ENCODE data around the gene ZNF667.
A peak's percentile ranks its signal among the peaks of the same experiment; 100 is the strongest.

ZNF667 gene

GRCh38 chr19:56476651-56477428 is at the start of gene ZNF667:
Gene ZNF667 (minus strand): TSS chr19:56477345. CDS start chr19:56462370, 14,975 bp downstream.
- no peak for DNase-seq (ENCODE audit: low read depth)

DNA sequence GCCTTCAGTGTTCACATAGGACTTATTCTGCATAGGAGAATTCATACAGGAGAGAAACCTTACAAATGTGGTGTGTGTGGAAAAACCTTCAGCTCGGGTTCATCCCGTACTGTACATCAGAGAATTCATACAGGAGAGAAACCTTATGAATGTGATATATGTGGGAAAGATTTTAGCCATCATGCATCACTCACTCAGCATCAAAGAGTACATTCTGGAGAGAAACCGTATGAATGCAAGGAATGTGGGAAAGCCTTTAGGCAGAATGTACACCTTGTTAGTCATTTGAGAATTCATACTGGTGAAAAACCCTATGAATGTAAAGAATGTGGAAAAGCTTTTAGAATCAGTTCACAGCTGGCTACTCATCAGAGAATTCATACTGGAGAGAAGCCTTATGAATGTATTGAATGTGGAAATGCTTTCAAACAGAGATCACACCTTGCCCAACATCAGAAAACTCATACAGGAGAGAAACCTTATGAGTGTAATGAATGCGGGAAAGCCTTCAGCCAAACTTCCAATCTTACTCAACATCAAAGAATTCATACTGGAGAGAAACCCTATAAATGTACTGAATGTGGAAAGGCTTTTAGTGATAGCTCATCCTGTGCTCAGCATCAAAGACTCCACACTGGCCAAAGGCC is 48.2 kb upstream of the ZNF667 start:
- no peak for DNase-seq (ENCODE audit: low read depth)

DNA sequence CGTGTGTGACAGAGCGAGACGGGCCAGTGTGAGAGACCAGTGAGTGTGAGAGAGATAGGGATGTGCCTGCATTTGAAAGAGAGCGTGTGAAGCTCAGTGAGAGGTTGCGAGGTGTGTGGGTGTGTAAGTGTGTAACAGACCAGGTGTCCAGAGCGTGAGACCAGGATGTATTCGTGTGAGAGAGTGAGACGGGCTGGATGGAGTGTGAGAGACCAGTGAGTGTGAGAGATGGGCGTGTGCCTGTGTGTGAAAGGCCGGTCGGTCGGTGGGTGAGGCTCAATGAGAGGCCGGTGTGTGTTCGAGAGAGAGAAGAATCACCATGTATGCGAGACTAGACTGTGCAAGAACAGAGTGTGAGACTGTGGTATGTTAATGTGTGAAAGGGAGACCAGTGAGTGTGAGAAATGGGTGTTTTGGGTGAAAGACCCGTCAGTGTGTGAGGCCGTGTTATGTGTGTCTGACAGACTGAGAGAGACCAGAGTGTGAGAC is 31.2 kb upstream of the ZNF667 start:
- no peak for DNase-seq (ENCODE audit: low read depth)

DNA sequence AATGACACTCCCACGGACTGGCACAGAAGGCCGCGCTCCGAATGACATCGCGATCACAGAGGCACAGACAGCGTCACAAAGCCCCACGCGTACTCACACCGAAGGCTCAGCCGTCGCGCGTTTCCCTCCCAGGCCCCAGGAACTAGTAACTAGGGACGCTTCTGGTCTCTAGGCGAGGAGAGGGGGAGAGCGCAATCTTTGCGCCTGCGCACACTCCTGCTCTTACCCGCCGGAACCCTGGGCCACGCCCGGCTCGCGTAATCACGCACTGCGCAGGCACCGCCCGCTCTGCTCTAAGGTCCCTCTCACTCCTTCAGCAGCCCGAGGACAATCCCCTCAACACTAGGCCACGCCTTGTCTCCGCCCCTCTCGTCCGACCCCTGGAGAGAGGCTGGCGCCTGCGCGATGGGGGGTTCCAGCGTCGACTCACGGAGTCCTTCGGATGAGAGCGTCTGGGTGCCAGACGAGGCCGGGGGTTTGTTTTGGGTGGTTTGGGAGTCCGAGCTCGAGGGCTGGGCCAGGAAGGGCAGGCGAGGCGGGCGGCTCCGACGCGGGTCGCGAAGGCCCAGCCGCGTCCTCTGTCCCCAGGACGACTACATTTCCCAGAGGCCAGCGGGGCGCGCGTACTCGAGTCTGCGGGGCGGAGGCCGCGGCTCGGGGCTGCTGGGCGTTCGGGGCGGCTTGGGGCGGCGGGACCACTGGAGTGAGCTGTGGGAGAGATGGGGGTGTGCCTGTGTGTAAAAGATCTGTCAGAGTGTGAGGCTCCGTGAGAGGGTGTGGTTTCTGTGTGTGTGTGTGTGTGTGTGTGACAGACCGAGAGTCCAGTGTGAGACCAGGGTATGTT is 30.5 kb upstream of the ZNF667 start, which contains the start of gene ZNF471:
Gene ZNF471, plus strand, starts transcription at position 410 of the 844 bp plus-strand sequence. CDS start 3,717 bp downstream, outside the sequence.
- peak; percentile 68 for DNase-seq (ENCODE audit: low read depth)

DNA sequence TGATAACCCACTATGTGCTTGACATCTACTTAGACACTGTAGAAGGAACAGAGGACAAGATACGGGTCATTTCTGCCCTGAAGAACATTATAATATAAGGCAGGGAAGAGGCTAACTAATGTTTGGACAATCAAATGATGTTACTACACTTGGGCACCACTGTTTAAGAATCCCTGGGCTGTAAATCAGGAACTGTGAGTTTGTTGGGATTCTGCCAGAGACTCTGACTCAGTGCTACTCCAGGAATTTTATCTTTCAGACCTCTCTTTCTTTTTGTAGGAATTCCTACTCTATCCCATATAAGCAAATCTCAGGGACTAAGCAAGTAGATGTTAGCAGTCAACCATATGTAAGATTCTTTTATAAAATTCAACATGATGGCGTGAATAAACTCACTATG is 27.4 kb upstream of the ZNF667 start:
- DNase-seq (ENCODE audit: low read depth): no peak

GRCh38 chr19:56491399-56491798 is 14.3 kb upstream of the ZNF667 start:
- DNase-seq (ENCODE audit: low read depth): no peak

DNA sequence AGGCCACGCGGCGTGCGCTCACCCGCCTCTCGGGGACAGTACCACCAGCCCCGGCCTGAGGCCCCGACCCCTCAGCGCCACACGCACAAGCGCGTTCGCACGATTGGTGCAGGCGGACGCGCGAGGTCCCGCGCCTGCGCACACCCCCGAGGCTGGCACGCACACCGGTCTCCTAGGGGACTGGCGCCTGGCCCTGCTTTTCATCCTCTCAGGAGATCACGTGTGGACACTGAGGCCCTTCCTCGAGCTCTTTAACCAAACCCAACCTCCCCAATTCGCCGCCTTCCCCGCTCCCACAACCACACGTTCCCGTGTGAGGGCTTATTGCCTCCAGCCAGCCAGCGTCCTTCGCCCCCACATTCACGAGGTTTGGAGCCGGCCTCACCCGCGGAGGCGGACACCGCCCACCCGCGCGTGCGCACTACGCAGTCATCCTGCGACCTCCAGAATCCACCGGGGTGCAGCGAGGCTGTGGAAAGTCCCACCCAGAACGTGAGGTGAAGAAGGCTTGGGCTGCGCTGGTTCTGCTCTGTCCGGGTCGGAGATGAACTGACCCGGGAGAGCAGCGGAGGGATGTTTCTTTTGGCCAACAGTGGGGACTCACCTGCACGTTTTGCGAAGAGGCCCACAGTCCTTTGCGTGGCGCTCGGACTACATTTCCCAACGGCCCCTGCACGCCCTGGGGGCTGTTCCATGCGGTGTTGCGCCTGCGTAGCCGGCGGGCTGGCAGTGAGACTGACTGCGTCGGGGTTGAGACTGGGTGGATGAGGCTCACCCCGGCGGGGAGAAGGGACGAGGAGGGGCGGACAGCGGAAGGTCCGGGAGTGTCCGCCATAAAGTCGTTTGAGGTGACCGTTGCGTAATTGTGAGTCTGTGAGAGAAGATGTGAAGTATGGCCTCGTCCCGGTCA is 539 bp upstream of the ZNF667 start:
- no peak for DNase-seq (ENCODE audit: low read depth)

DNA sequence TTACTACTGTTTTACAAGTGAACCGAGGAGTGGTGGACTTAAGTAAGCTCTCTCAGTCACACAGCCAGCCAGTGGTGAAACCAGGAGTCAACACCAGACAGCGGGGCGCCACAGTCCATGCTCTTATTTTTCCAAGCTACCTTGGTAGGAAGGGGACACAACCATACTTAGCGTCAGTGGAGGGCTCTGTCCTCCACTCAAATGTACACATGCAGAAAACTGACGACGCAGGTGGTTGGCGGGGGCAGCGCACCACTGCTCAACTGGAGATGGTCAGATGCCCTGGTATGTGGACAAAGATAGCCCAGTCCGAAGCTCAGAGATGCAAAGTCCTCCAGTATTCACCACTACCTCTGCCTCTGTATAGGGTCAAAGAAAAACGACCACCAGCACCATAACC is 1.1 kb downstream of the ZNF667 start:
- no peak for DNase-seq (ENCODE audit: low read depth)

DNA sequence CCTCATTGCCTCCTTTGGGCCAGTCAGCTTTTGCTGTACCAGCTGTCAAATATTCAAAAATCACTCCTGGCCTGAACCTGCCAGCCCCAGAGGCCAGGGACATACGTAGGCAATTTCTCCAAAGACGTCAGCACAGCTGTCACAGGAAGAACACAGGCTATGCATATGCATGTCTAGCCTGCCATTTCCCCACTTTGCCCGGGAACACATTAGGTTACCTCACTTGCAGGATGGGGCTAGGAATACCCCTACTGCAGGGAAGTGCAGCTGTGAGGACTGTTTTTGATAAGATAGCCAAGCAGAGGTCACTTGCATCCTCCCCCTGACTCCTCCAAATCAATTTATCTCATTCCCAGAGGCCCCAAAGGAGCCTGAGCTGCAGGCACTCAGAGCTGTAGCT is 2.8 kb downstream of the ZNF667 start:
- DNase-seq (ENCODE audit: low read depth): no peak

DNA sequence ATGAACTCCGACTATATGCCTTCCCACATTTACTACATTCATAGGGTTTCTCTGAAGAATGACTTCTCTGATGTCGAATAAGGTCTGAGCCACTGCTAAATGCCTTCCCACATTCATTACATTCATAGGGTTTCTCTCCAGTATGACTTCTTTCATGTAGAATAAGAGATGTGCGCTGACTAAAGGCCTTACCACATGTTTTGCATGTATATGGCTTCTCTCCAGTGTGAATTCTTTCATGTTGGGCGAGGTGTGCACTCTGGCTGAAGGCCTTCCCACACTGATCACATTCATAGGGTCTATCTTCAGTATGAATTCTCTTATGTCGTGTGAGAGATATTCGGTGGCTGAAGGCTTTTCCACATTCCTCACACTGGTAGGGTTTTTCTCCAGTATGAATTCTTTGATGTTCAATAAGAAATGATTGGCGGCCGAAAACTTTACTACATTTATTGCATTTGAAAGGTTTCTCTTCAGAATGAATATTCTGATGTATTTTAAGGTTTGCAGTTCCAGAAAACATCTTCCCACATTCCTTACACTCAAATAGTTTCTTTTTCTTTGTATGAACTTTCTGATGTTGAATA is 35.8 kb downstream of the ZNF667 start:
- no peak for DNase-seq (ENCODE audit: low read depth)

- DNase-seq (ENCODE audit: low read depth): no peak
Observed at GRCh38 chr19:56423985-56424353, 53.2 kb downstream of the ZNF667 start.

GRCh38 chr19:56423276-56423984 is 53.7 kb downstream of the ZNF667 start:
- DNase-seq (ENCODE audit: low read depth): no peak

DNA sequence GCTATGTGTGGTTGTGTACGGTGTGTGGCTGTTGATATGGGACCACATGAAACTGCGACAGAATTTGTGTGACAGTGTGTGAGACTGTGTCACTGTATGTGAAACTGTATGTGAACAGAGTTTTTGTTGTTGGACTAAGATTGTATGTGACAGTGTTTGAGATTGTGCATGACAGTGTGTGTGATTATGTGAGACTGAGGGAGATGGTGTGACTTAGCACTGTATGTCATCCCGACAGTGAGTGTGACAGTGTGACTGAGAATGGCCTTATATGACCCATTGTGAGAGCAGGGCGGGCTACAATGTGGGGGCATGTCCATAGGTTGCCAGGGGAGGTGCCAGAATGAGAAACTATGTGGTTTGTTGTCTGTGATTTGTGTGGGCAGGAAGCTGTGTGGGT is 72.1 kb downstream of the ZNF667 start:
- DNase-seq (ENCODE audit: low read depth): no peak

DNA sequence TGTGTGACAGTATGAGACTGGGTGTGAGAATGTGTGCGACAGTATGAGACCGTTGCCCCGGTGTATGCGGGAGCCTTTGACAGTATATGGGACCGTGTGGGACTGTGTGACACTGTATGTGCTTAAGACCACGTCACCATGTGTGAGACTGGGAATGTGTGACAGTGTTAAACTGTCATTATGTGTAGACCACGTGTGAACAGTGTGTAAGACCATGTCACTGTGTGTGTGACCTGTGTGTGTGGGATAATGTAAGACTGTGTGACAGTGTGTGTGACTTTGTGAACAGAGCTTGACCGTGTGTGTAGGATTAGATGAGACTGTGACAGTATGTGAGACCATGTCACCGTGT is 72.5 kb downstream of the ZNF667 start:
- no peak for DNase-seq (ENCODE audit: low read depth)

DNA sequence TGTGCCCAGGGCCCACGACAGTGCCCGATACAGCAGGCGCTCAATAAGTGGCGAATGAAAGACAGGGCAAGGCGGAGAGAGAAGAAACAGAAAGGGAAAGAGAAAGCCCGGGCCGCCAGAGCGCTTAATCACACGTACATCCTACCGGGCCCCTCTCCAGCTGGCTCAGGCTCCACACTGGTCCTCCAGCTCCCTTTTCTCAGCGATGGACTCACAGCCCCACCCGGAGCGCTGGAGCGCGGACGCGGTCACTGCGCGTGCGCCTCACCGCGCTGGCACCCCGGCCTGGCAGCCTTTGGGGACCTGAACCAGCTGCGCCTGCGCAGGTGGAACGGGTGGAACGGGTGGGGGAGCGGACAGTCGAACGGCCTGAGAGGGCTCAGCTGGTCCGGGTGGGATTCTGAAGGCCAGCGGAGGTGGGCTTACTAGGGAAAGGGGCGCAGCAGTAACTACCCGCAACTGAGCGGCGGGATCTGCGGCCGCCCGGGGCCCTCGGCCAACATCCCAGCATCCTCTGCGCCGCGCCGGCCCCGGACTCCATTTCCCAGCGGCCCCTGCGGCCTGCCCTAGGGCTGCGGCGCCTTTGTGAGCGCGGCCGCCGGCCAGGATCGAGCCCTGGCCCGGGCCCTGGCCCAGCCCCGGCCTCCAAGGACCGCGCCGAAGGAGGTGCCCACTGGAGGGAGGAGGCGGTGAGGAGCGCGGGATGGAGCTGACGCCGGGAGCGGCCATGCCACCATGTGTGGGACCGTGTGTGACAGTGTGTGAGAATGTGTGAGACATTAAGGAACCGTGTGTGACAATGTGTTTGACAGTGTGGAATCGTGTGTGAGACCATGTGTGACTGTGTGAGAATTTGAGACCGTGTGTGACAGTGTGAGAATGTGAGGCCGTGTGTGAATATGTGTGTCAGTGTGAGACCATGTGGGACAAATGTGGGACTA is 73.1 kb downstream of the ZNF667 start, which contains the start of gene ZNF583:
Gene ZNF583, plus strand, starts transcription at position 569 of the 941 bp plus-strand sequence. CDS start 2,783 bp downstream, outside the sequence.
- DNase-seq (ENCODE audit: low read depth): peak; percentile 87

- no peak for DNase-seq (ENCODE audit: low read depth)
Observed at GRCh38 chr19:56403261-56403660, 73.9 kb downstream of the ZNF667 start.

- no peak for DNase-seq (ENCODE audit: low read depth)
Observed at GRCh38 chr19:56400485-56400884, 76.7 kb downstream of the ZNF667 start.

DNA sequence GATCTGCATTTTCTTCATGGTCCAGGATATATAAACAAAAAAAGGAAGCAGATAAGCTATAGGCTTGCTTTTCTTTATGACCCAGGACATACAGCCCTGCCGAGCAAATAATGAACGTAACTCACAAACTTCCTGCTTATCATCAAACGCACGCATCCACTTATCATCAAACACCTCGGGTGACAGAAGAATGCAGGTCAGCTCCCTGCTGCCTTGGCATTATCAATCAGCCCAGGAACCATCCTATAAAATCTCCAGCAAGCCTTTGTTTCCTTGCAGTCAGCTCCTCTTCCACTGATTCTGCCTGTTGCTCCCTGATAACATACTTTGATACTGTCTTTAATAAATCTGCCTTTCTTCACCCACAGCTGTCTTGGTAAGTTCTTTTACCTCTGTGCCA is 78.3 kb downstream of the ZNF667 start:
- no peak for DNase-seq (ENCODE audit: low read depth)

Data from activated T-helper 9 cell treated with anti-CD3 and anti-CD28 coated beads, Interleukin-2, amount 50 U/mL, for 16 hours (primary cell).